CD4-positive, alpha-beta T cell treated with Interferon gamma for 1 hour (primary cell): ENCODE results near the gene GPBAR1.
"Not testable (repeated sequence)": the region's sequence is repeated elsewhere in the genome, so short reads cannot be mapped to it uniquely, and the experiment has no call there.

Experiments
- DNase-seq: peaks from one replicate; pipeline ENCODE4 v3.0.0-alpha.2; 2020

The GPBAR1 gene

GRCh38 chr2:218311541-218312266 lies 50.9 kb downstream of the GPBAR1 start:
- not testable (repeated sequence) for DNase-seq

- DNase-seq: no peak
These were observed 51.5 kb downstream of the GPBAR1 start for GRCh38 chr2:218312267-218312756.

GRCh38 chr2:218313356-218313755 lies 52.5 kb downstream of the GPBAR1 start:
- no peak for DNase-seq
